GM19467 (cell line): ENCODE measurements around the gene RTP1.
"Not testable (repeated sequence)": the region's sequence is repeated elsewhere in the genome, so short reads cannot be mapped to it uniquely, and the experiment has no call there.

Experiments used
- ATAC-seq: cut with Tn5 transposase; IDR thresholded peaks from one replicate; pipeline ENCODE4 v1.9.1; 2021; ENCODE audit warnings: mild to moderate bottlenecking, moderate library complexity; ENCODE audit not compliant: unreplicated experiment

Gene RTP1

GRCh38 chr3:187237741-187238140, 40.5 kb downstream of the RTP1 start:
- no peak for ATAC-seq

DNA sequence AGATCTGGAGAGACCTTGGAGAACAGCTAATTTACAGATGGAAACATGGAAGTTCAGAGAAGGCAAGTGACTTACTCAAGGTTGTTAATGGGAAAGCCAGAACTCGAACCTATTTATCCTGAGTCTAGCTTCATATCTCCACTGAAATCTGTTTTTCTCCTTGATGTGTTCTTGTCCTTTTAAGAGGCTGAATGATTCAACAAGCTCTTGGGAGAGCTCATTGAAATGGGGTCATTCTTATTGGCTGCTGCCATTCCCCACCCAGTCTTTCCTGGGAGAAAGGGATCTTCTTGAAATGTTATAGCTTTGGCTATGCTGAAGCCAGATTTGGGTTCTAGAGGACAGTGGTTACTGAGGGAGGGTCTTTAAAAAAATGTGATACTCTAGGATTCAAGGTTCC, 41.0 kb downstream of the RTP1 start:
- ATAC-seq, result no peak

GRCh38 chr3:187238835-187239234, 41.5 kb downstream of the RTP1 start:
- not testable (repeated sequence) for ATAC-seq

DNA sequence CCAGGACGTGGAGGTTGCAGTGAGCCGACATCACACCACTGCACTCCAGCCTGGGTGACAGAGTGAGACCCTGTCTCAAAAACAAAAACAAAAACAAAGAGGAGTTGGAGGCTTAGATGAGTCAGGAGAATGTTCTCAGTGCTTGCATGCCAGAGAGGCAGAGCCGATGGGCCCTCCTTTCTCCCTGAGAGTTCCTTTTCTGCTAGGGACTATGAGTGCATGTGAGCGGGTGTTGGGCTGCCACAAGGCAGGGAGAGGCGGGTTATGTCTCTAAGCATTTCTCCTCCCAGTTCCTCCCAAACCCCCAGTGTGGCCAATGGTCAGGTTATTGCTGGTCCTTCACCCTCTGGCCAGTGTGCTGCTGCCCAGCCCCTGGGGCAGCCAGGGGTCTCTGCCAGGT, 45.1 kb downstream of the RTP1 start:
- no peak for ATAC-seq

- no peak for ATAC-seq
Measured at GRCh38 chr3:187242900-187243299, 45.6 kb downstream of the RTP1 start.

- ATAC-seq, result no peak
Measured at GRCh38 chr3:187243933-187244524, 46.7 kb downstream of the RTP1 start.

DNA sequence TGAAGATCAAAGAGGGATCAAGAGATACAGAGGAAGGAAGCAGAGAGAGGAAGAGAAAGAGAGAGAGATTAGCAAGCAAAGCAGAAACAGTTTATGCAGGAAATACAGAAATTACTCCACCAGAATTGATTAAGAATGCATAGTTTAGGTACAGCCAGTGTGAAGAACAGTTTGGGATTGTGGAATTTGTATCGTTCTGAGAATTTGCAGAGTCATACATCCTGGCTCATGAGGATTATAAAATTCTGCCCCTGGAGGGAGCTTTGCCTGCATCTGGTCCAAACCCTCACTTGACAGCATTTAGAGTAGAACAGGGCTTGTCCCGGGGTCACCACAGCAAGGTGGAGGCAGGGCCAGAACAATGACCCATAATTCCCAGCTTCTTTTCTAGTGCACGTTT, 50.1 kb downstream of the RTP1 start:
- no peak for ATAC-seq
